Breast epithelium (tissue), 4 donors: ENCODE results near the gene CRYGD. TPM values are rescaled to one million over a fixed set of nuclear protein-coding genes. Genes with fewer than 3 reads are reported as not detected.

Experiments used
- DNase-seq, 2 donors: peaks; one replicate each; pipeline ENCODE4 v3.0.0-alpha.2; 2019; ENCODE audit warnings: low spot score in 2 of 2
- H3K27ac ChIP-seq, 2 donors: fragments of 200-600 bp; sonication (generic) in 1 of 2; one replicate each; pipeline ENCODE4 v1.5.1; 2016 to 2019; ENCODE audit warnings: mild to moderate bottlenecking in 1 of 2
- H3K27me3 ChIP-seq, 2 donors: fragments of 200-600 bp; sonication (generic) in 1 of 2; one replicate each; pipeline versions ENCODE4 v1.5.1 to v1.6.0; 2017 to 2019; ENCODE audit warnings: control low read depth in 1 of 2, mild to moderate bottlenecking in 1 of 2
- H3K36me3 ChIP-seq: fragments of 200-600 bp; one replicate; pipeline ENCODE4 v1.5.1; 2019
- H3K4me1 ChIP-seq, 2 donors: fragments of 200-600 bp; sonication (generic); one replicate each; pipeline ENCODE4 v1.5.1; 2016 to 2019; ENCODE audit warnings: control low read depth in 1 of 2
- H3K4me3 ChIP-seq, 3 donors: fragments of 200-600 bp; sonication (generic); 1 replicate in 2 of 3; 2 replicates in 1 of 3; pipeline ENCODE4 v1.5.1; 2016 to 2019; ENCODE audit warnings: mild to moderate bottlenecking in 3 of 3, moderate library complexity in 2 of 3
- H3K9me3 ChIP-seq, 2 donors: fragments of 200-600 bp; sonication (generic) in 1 of 2; one replicate each; pipeline ENCODE4 v1.5.1; 2016 to 2019; ENCODE audit warnings: control low read depth in 1 of 2
- CTCF ChIP-seq, 3 donors: fragments of 450-650 bp; IDR thresholded peaks; one replicate each; pipeline ENCODE4 v1.5.1; 2016 to 2017; ENCODE audit warnings: antibody characterized with exemption in 3 of 3, mild to moderate bottlenecking in 3 of 3, moderate library complexity in 3 of 3
- POLR2A ChIP-seq: fragments of 450-650 bp; IDR thresholded peaks from one replicate; pipeline ENCODE4 v1.6.1; 2016; ENCODE audit warnings: antibody characterized with exemption, mild to moderate bottlenecking, moderate library complexity
- POLR2AphosphoS5 ChIP-seq, 3 donors: sonication (generic); formaldehyde crosslinking; IDR thresholded peaks; one replicate each; pipeline ENCODE4 v1.6.1; 2017; ENCODE audit warnings: antibody characterized with exemption in 3 of 3
- intact Hi-C: fragments of 100-400 bp; cut with DNase I; formaldehyde crosslinking; loops from one replicate; pipeline ENCODE4 v1.15.1; 2023; ENCODE audit warnings: low total_unique reads
- total RNA-seq, 3 donors: library from RNA; depleted of rRNA; stranded (reverse); fragments of >200 nt; gene quantifications; one replicate each; pipeline ENCODE4 v1.1.0, GENCODE V29; 2016

Gene CRYGD
- total RNA-seq, 3 donors from 2014 or later = not detected

- no peak for DNase-seq
- no peak overlapping the region for H3K4me3 ChIP-seq
- no peaks in the 10 kb centered on the region for H3K9me3 ChIP-seq
- no peak overlapping the region for H3K27ac ChIP-seq
- no peaks in the 10 kb centered on the region for H3K36me3 ChIP-seq
- no peaks in the 10 kb centered on the region for H3K27me3 ChIP-seq
- no peaks in the 10 kb centered on the region for H3K4me1 ChIP-seq
- TF ChIP-seq POLR2A = no peak
- TF ChIP-seq POLR2AphosphoS5 (IDR thresholded peaks at IDR 0.05) = no peak
- no peak for TF ChIP-seq CTCF (IDR thresholded peaks at IDR 0.05)
- intact Hi-C loops = no loop called here
Observed at GRCh38 chr2:208083807-208084206, 40.5 kb downstream of the CRYGD start.

- H3K4me1 ChIP-seq = no peaks in the 10 kb centered on the region
- intact Hi-C loops = no loop called here
- H3K4me3 ChIP-seq = no peak overlapping the region
- TF ChIP-seq POLR2AphosphoS5 (IDR thresholded peaks at IDR 0.05) (no peak), POLR2A (no peak), CTCF (IDR thresholded peaks at IDR 0.05) (no peak)
- H3K27me3 ChIP-seq = no peaks in the 10 kb centered on the region
- no peak for DNase-seq
- no peaks in the 10 kb centered on the region for H3K36me3 ChIP-seq
- H3K9me3 ChIP-seq = no peaks in the 10 kb centered on the region
- H3K27ac ChIP-seq = no peak overlapping the region
Observed at GRCh38 chr2:208077276-208077675, 47.0 kb downstream of the CRYGD start.

GRCh38 chr2:208074610-208075356, 49.5 kb downstream of the CRYGD start:
- TF ChIP-seq CTCF (IDR thresholded peaks at IDR 0.05) (no peak), POLR2A (no peak)
- Histone ChIP-seq H3K9me3 (no peaks in the 10 kb centered on the region), H3K4me3 (no peak overlapping the region), H3K4me1 (no peaks in the 10 kb centered on the region), H3K27ac (no peak overlapping the region), H3K27me3 (no peaks in the 10 kb centered on the region), H3K36me3 (no peaks in the 10 kb centered on the region)
- DNase-seq = no peak
- intact Hi-C loops = no loop called here

- Histone ChIP-seq H3K4me1 (no peaks in the 10 kb centered on the region), H3K27ac (no peak overlapping the region), H3K4me3 (no peak overlapping the region), H3K9me3 (no peaks in the 10 kb centered on the region), H3K27me3 (no peaks in the 10 kb centered on the region), H3K36me3 (no peaks in the 10 kb centered on the region)
- intact Hi-C loops = no loop called here
- DNase-seq = peak in 1 of 2 donors; percentile 31
- TF ChIP-seq CTCF (IDR thresholded peaks at IDR 0.05) (peak; percentile 25 to 57 (median 49)), POLR2AphosphoS5 (IDR thresholded peaks at IDR 0.05) (no peak), POLR2A (no peak)
Observed at GRCh38 chr2:208072250-208072892, 52.0 kb downstream of the CRYGD start.

Other genes starting within 250 kb of the CRYGD start
- 10 to 100 TPM; 24.3 to 35.0 (median 29.0) TPM for gene PLEKHM3, start 99.0 kb downstream of the CRYGD start, total RNA-seq
- gene CRYGC, start 5.3 kb upstream of the CRYGD start, total RNA-seq = not detected
- gene CRYGB, start 21.6 kb upstream of the CRYGD start, total RNA-seq = not detected
- not detected for gene CRYGA, start 39.1 kb upstream of the CRYGD start, total RNA-seq
- gene C2orf80, start 65.5 kb upstream of the CRYGD start, total RNA-seq = not detected
- 100 to 1,000 TPM in 1 of 3 donors, 10 to 100 TPM in 2; 80.3 to 333 (median 94.5) TPM for gene IDH1, start 130.5 kb upstream of the CRYGD start, total RNA-seq
- 10 to 100 TPM; 33.8 to 55.8 (median 45.1) TPM for gene PIKFYVE, start 141.7 kb upstream of the CRYGD start, total RNA-seq